ENCODE results near the gene ESM1. TPM values are rescaled to one million over a fixed set of nuclear protein-coding genes. Genes with fewer than 3 reads are reported as not detected.

The ESM1 gene
- total RNA-seq, 1 experiment from 2014 or later: not detected

GRCh38 chr5:54996466-54996865, 11.1 kb upstream of the ESM1 start:
- Histone ChIP-seq H3K4me3 (ENCODE audit: insufficient read depth, low read depth, low read length) (no peak overlapping the region), H3K27me3 (ENCODE audit: control insufficient read depth, insufficient read depth, low read length) (no peaks in the 10 kb centered on the region), H3K36me3 (replicated peaks; ENCODE audit: control insufficient read depth, insufficient read depth, low read length) (no peaks in the 10 kb centered on the region)
- no peak for DNase-seq

- no peaks in the 10 kb centered on the region for H3K36me3 ChIP-seq (replicated peaks; ENCODE audit: control insufficient read depth, insufficient read depth, low read length)
- no peaks in the 10 kb centered on the region for H3K27me3 ChIP-seq (ENCODE audit: control insufficient read depth, insufficient read depth, low read length)
- no peak for DNase-seq
- H3K4me3 ChIP-seq (ENCODE audit: insufficient read depth, low read depth, low read length): no peak overlapping the region
Measured at GRCh38 chr5:54995168-54995567, 9.8 kb upstream of the ESM1 start.

- H3K36me3 ChIP-seq (replicated peaks; ENCODE audit: control insufficient read depth, insufficient read depth, low read length): no peaks in the 10 kb centered on the region
- H3K27me3 ChIP-seq (ENCODE audit: control insufficient read depth, insufficient read depth, low read length): no peaks in the 10 kb centered on the region; the same call in 1 of the 2 replicates
- no peak overlapping the region for H3K4me3 ChIP-seq (ENCODE audit: insufficient read depth, low read depth, low read length)
- no peak for DNase-seq
Measured at GRCh38 chr5:54994628-54995027, 9.2 kb upstream of the ESM1 start.

- no peak for DNase-seq
- Histone ChIP-seq H3K27me3 (ENCODE audit: control insufficient read depth, insufficient read depth, low read length) (no peaks in the 10 kb centered on the region; the same call in 1 of the 2 replicates), H3K36me3 (replicated peaks; ENCODE audit: control insufficient read depth, insufficient read depth, low read length) (no peaks in the 10 kb centered on the region), H3K4me3 (ENCODE audit: insufficient read depth, low read depth, low read length) (no peak overlapping the region)
Measured at GRCh38 chr5:54993318-54993717, 7.9 kb upstream of the ESM1 start.

- Histone ChIP-seq H3K4me3 (ENCODE audit: insufficient read depth, low read depth, low read length) (no peak overlapping the region), H3K27me3 (ENCODE audit: control insufficient read depth, insufficient read depth, low read length) (no peaks in the 10 kb centered on the region; the same call in 1 of the 2 replicates), H3K36me3 (replicated peaks; ENCODE audit: control insufficient read depth, insufficient read depth, low read length) (no peaks in the 10 kb centered on the region)
- no peak for DNase-seq
Measured at GRCh38 chr5:54991416-54991815, 6.0 kb upstream of the ESM1 start.

GRCh38 chr5:54990841-54991258, 5.5 kb upstream of the ESM1 start:
- no peak for DNase-seq
- Histone ChIP-seq H3K36me3 (replicated peaks; ENCODE audit: control insufficient read depth, insufficient read depth, low read length) (no peaks in the 10 kb centered on the region), H3K27me3 (ENCODE audit: control insufficient read depth, insufficient read depth, low read length) (no peaks in the 10 kb centered on the region; the same call in 1 of the 2 replicates), H3K4me3 (ENCODE audit: insufficient read depth, low read depth, low read length) (no peak overlapping the region)

GRCh38 chr5:54988817-54989216, 3.4 kb upstream of the ESM1 start:
- peaks cover 3% of the 10 kb centered on the region; the same call in 1 of the 2 replicates for H3K27me3 ChIP-seq (ENCODE audit: control insufficient read depth, insufficient read depth, low read length)
- H3K36me3 ChIP-seq (replicated peaks; ENCODE audit: control insufficient read depth, insufficient read depth, low read length): no peaks in the 10 kb centered on the region
- no peak overlapping the region for H3K4me3 ChIP-seq (ENCODE audit: insufficient read depth, low read depth, low read length)
- no peak for DNase-seq

GRCh38 chr5:54988218-54988617, 2.8 kb upstream of the ESM1 start:
- H3K27me3 ChIP-seq (ENCODE audit: control insufficient read depth, insufficient read depth, low read length): peaks cover 3% of the 10 kb centered on the region; the same call in 1 of the 2 replicates

GRCh38 chr5:54986269-54986654, 869 bp upstream of the ESM1 start:
- peaks cover 3% of the 10 kb centered on the region; the same call in 1 of the 2 replicates for H3K27me3 ChIP-seq (ENCODE audit: control insufficient read depth, insufficient read depth, low read length)
- H3K36me3 ChIP-seq (replicated peaks; ENCODE audit: control insufficient read depth, insufficient read depth, low read length): no peaks in the 10 kb centered on the region
- H3K4me3 ChIP-seq (ENCODE audit: insufficient read depth, low read depth, low read length): no peak overlapping the region
- no peak for DNase-seq

More at GRCh38 chr5:54988218-54988617, 2.8 kb upstream of the ESM1 start:
- no peak for DNase-seq
- no peaks in the 10 kb centered on the region for H3K36me3 ChIP-seq (replicated peaks; ENCODE audit: control insufficient read depth, insufficient read depth, low read length)
- H3K4me3 ChIP-seq (ENCODE audit: insufficient read depth, low read depth, low read length): no peak overlapping the region

- H3K27me3 ChIP-seq (ENCODE audit: control insufficient read depth, insufficient read depth, low read length): peaks cover 3% of the 10 kb centered on the region; the same call in 1 of the 2 replicates
- DNase-seq: peak; percentile 11
- H3K4me3 ChIP-seq (ENCODE audit: insufficient read depth, low read depth, low read length): no peak overlapping the region
- no peaks in the 10 kb centered on the region for H3K36me3 ChIP-seq (replicated peaks; ENCODE audit: control insufficient read depth, insufficient read depth, low read length)
Measured at GRCh38 chr5:54981928-54982327, 3.5 kb downstream of the ESM1 start.

- Histone ChIP-seq H3K36me3 (replicated peaks; ENCODE audit: control insufficient read depth, insufficient read depth, low read length) (no peaks in the 10 kb centered on the region), H3K27me3 (ENCODE audit: control insufficient read depth, insufficient read depth, low read length) (no peaks in the 10 kb centered on the region), H3K4me3 (ENCODE audit: insufficient read depth, low read depth, low read length) (no peak overlapping the region)
- no peak for DNase-seq
Measured at GRCh38 chr5:54975701-54976100, 9.7 kb downstream of the ESM1 start.

- DNase-seq: no peak
- H3K36me3 ChIP-seq (replicated peaks; ENCODE audit: control insufficient read depth, insufficient read depth, low read length): no peaks in the 10 kb centered on the region
- no peaks in the 10 kb centered on the region for H3K27me3 ChIP-seq (ENCODE audit: control insufficient read depth, insufficient read depth, low read length)
- no peak overlapping the region for H3K4me3 ChIP-seq (ENCODE audit: insufficient read depth, low read depth, low read length)
Measured at GRCh38 chr5:54969856-54970828, 15.3 kb downstream of the ESM1 start.

GRCh38 chr5:54969242-54969641, 16.2 kb downstream of the ESM1 start:
- no peak for DNase-seq
- Histone ChIP-seq H3K36me3 (replicated peaks; ENCODE audit: control insufficient read depth, insufficient read depth, low read length) (no peaks in the 10 kb centered on the region), H3K27me3 (ENCODE audit: control insufficient read depth, insufficient read depth, low read length) (no peaks in the 10 kb centered on the region), H3K4me3 (ENCODE audit: insufficient read depth, low read depth, low read length) (no peak overlapping the region)

- no peak for DNase-seq
- Histone ChIP-seq H3K36me3 (replicated peaks; ENCODE audit: control insufficient read depth, insufficient read depth, low read length) (no peaks in the 10 kb centered on the region), H3K4me3 (ENCODE audit: insufficient read depth, low read depth, low read length) (no peak overlapping the region), H3K27me3 (ENCODE audit: control insufficient read depth, insufficient read depth, low read length) (no peaks in the 10 kb centered on the region)
Measured at GRCh38 chr5:54965806-54966205, 19.6 kb downstream of the ESM1 start.

GRCh38 chr5:54964405-54964804, 21.0 kb downstream of the ESM1 start:
- Histone ChIP-seq H3K36me3 (replicated peaks; ENCODE audit: control insufficient read depth, insufficient read depth, low read length) (no peaks in the 10 kb centered on the region), H3K27me3 (ENCODE audit: control insufficient read depth, insufficient read depth, low read length) (no peaks in the 10 kb centered on the region), H3K4me3 (ENCODE audit: insufficient read depth, low read depth, low read length) (no peak overlapping the region)
- DNase-seq: no peak

Data from H7 (cell line).